Stimulated activated CD8-positive, alpha-beta memory T cell treated with anti-CD3 and anti-CD28 coated beads, Interleukin-12 subunit alpha, Interleukin-12 subunit beta, amount 100 ng/mL, for 4 hours (primary cell): ENCODE data around the gene NOL4L.

Experiments used
- DNase-seq: peaks from one replicate; pipeline ENCODE4 v3.0.0-alpha.2; 2020; ENCODE audit warnings: low read depth

The NOL4L gene

GRCh38 chr20:32421290-32421689, 163.8 kb downstream of the NOL4L start:
- DNase-seq: no peak

GRCh38 chr20:32418376-32418775, 166.8 kb downstream of the NOL4L start:
- DNase-seq: no peak

- DNase-seq: no peak
These were observed 168.9 kb downstream of the NOL4L start for GRCh38 chr20:32416206-32416605.

- no peak for DNase-seq
These were observed 169.6 kb downstream of the NOL4L start for GRCh38 chr20:32415494-32415893.

- DNase-seq: no peak
These were observed 173.0 kb downstream of the NOL4L start for GRCh38 chr20:32411955-32412706.

- peak; percentile 36 for DNase-seq
These were observed 177.9 kb downstream of the NOL4L start for GRCh38 chr20:32407131-32407750.

GRCh38 chr20:32406701-32407100, 178.4 kb downstream of the NOL4L start:
- no peak for DNase-seq

GRCh38 chr20:32404017-32404416, 181.1 kb downstream of the NOL4L start:
- no peak for DNase-seq

- DNase-seq: no peak
These were observed 184.7 kb downstream of the NOL4L start for GRCh38 chr20:32400476-32400875.

- DNase-seq: no peak
These were observed 187.5 kb downstream of the NOL4L start for GRCh38 chr20:32397567-32398084.

- no peak for DNase-seq
These were observed 188.4 kb downstream of the NOL4L start for GRCh38 chr20:32396646-32397160.

- DNase-seq: no peak
These were observed 190.1 kb downstream of the NOL4L start for GRCh38 chr20:32395066-32395465.
